Activated gamma-delta T cell (primary cell): ENCODE measurements around the gene ENTPD3.
A peak's percentile ranks its signal among the peaks of the same experiment; 100 is the strongest.

Experiments
- DNase-seq: peaks from one replicate; lab custom pipeline; 2025; lab: John Stamatoyannopoulos, UW
- total RNA-seq, 2 donors: gene quantifications; one replicate each; lab custom pipeline; 2026; lab: John Stamatoyannopoulos, UW

Gene ENTPD3, protein sequence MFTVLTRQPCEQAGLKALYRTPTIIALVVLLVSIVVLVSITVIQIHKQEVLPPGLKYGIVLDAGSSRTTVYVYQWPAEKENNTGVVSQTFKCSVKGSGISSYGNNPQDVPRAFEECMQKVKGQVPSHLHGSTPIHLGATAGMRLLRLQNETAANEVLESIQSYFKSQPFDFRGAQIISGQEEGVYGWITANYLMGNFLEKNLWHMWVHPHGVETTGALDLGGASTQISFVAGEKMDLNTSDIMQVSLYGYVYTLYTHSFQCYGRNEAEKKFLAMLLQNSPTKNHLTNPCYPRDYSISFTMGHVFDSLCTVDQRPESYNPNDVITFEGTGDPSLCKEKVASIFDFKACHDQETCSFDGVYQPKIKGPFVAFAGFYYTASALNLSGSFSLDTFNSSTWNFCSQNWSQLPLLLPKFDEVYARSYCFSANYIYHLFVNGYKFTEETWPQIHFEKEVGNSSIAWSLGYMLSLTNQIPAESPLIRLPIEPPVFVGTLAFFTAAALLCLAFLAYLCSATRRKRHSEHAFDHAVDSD
- 0.05 to 0.17 reads per million in 2 donors for total RNA-seq

- peak; percentile 15 for DNase-seq
Observed at GRCh38 chr3:40387001-40387894, at the start of gene ENTPD3. Gene ENTPD3, plus strand, starts transcription at chr3:40387184. Its CDS starts 874 bp downstream, at chr3:40388058.

DNA sequence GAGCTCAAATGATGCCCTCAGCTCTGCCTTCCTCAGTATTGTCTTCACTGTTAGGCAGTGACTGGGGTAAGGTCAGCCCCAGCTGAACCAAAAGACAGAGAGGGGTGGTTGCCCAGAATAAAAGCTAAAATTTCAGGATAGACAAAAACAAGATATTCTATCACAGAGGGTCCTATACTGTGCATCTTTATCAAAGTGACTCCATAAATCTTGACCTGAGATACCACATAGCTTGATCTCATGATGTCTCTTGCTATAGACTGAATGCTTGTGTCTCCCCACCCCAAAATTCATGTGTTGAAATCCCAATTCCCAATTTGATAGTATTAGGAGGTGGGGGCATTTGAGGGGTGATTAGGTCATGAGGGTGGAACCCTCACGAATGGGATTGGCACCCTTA lies 47.1 kb upstream of the ENTPD3 start:
- DNase-seq, result no peak

DNA sequence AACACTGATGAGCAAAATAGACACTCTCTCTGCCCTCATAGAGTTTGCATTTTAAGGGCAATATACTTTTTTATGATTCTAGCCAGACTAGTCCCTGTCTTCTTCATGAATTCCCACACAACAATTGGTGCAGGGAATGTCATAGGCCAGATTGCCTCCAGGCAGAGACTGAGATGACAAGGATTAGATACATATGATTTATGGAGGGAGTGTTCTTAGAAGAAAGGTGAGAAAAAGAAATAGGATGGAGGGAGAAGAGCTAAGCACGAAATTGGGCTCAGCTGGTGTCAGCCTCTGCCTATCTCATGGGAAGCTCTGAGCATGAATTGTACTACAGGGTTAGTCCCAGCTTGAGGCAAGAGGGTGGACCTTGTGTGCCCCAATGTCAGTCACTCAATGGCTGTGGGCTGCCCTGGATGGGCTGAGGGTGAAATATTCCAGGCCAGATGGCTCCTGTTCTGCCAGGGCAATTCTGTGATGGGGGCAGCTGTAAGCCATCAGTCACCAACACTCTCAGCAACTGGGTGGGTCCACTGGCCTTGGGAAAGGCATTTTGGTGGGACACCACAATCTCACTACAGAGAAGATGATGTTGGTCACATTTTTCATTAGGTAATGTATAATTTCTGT lies 46.3 kb upstream of the ENTPD3 start:
- DNase-seq, result no peak

DNA sequence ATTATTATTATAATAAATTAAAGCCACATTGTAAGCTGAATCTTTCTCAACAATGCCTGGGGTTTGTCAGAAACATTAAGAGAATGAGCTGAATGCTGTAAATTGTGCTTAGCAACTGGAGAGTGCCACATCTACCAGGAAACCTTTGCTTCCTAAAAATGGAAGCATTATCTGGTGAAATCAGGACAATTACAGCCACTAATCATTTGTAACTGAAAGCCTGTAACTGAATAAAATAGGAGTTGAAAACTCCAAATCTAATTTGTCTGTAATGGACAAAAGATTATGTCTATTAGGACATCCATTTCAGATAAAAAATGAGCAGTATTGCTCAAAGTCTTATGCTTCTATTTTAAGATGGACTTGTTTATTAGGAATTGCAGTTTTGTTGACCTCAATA lies 45.3 kb upstream of the ENTPD3 start:
- no peak for DNase-seq

DNA sequence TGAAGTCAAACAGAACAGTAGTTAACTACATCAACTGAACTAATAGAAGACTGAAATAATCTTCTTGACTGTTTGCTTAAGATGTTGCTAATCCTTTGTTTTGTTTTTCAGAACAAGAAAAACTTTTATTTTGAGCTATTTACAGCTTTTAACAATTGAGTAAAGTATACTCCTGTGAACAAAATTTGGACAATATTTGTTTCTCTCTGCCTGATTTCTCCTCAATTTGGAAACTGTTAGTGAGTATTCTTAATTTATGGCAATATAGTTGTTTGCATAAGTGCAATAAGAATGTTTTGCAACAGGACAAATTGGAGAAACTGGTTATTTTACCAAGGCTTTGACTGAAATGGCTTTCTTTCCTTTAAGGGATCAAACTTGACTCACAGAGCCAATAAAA lies 36.5 kb upstream of the ENTPD3 start:
- DNase-seq, result no peak

DNA sequence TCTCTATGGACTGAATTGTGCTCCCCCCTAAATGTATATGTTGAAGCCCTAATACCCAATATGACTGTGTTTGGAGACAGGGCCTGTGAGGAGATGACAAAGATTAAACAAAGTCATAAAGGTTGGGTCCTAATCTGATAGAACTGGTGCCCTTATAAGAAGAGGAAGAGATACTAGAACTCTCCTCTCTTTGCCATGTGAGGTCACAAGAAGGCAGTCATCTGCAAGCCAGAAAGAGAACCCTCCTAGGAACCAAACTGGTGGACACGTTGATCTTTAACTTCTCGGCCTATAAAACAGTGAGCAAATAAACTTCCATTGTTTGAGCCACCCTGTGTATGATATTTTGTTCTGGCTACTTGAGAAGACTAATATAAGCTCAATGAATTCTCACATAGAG lies 31.6 kb upstream of the ENTPD3 start:
- no peak for DNase-seq

- no peak for DNase-seq
Observed at GRCh38 chr3:40358454-40358853, 28.5 kb upstream of the ENTPD3 start.

- no peak for DNase-seq
Observed at GRCh38 chr3:40363674-40364073, 23.3 kb upstream of the ENTPD3 start.

- DNase-seq, result no peak
Observed at GRCh38 chr3:40366203-40367162, 20.5 kb upstream of the ENTPD3 start.

DNA sequence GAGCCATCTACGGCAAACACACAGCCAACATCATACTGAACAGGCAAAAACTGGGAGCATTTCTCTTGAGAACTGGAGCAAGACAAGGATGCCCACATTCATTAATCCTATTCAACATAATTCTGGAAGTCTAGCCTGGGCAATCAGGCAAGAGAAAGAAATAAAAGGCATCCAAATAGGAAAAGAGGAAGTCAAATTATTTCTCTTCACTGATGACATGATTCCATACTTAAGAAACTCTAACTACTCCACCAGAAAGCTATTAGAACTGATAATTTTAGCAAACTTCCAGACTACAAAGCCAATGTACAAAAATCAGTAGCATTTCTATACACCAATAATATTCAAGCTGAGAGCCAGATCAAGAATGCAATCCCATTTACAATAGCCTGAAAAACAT lies 17.3 kb upstream of the ENTPD3 start:
- DNase-seq, result no peak

DNA sequence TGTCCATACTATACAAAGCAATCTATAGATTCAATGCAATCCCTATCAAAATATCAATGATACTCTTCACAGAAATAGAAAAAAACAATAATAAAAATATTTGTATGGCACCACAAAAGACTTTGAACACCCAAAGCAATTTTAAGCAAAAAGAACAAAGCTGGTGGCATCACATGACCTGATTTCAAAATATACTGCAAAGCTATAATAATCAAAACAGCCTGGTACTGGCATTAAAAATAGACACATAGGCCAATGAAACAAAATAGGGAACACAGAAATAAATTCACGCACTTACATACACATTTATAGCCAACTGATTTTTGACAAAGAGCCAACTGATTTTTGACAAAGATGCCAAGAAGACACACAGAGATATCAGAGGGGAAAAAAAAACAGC lies 9.2 kb upstream of the ENTPD3 start:
- DNase-seq, result no peak

DNA sequence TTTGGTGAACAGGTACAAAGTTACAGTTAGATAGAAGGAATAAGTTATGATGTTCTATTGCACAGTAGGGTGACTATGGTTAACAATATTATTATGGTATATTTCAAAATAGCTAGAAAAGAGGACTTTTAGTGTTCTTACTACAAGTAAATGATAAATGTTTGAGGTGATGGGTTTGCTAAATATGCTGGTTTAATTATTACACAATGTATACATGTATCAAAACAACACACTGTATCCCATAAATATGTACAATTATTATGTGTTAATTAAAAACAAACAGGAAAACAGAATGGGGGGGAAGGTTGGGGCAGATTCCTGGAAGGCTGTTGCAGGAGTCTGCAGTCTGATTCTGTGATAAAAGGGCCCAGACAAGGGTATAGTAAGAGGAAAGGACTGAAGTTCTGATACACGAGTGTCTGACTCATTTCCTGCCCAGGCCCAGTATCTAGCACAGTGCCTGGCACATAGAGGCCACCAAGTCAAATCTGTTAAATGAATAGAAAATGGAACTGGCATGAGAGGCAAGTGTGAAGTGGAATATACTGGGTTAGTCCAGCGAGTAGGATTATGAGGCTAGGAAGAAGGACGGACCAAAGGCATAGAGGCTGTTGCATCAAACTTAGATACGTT lies 7.2 kb upstream of the ENTPD3 start:
- no peak for DNase-seq

DNA sequence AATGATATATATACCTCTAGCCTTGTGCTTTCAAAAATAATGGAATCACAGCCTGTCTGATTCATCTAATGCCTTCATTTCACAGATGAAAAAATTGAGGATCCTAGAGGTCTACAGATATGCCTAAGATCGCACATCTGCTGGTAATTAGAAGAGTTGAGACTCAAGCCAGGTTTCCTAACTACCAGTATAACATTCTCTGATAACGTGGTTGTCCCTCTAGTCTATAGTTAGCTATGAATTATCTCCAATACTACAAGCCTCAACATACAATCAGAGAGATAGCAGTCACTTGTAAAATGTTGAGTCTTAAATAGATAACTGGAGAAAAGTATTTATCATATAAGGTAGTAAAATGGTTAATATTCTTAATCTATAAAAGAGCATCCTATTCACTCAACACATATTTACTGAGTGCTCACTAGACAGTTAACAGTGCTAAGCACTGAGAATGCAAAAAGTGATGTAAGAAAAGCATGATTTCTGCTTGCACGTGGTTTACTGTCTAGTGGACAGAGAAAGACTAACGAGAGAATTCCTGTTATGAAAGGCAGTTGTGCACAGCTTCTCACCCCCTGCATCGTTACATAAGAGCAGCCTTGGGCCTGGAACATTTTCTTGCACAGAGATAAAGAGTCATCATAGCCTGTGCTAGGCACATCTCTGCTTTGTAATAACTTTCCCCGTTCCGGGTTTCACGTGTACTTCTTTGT lies 4.9 kb upstream of the ENTPD3 start:
- no peak for DNase-seq

- no peak for DNase-seq
Observed at GRCh38 chr3:40382617-40382979, 4.4 kb upstream of the ENTPD3 start.

- no peak for DNase-seq
Observed at GRCh38 chr3:40386213-40386612, 771 bp upstream of the ENTPD3 start.

DNA sequence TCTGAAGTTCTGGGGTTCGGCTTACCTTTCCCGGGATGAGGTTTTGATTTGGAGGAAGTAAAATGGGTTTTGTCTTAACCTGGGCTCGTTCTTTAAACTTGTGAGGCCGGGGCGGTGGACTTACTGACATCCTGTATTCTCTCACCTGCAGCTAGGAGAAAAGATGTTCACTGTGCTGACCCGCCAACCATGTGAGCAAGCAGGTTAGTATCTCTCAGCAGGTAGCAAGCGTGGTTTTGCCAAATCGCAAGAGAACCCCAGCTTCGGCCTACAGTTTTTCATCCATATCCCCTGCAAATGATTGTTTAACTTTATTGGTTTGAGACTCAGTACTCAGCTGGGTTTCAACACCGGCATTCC lies 891 bp downstream of the ENTPD3 start:
- no peak for DNase-seq

GRCh38 chr3:40396406-40396805 lies 9.4 kb downstream of the ENTPD3 start:
- DNase-seq, result no peak

- no peak for DNase-seq
Observed at GRCh38 chr3:40397129-40397528, 10.1 kb downstream of the ENTPD3 start.

DNA sequence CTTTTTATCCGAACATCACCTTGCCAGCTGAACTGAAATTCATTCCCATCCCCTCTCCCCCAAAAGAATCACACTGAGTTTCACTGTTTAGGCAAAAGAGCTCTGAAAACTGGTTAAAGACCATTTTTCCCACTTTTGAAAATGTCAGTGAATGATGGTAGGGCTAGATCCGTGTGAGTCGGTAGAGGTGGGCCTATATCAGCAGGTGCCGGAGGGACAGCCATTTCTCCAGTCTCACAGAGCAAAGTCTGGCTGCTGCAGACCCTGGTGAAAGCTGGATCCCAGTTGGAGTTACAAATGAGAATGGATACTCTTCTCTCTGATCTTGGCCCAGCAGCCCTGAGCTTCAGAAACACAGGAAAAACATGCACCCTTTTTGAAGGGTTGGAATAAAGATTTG lies 10.9 kb downstream of the ENTPD3 start:
- no peak for DNase-seq

GRCh38 chr3:40398346-40398745 lies 11.4 kb downstream of the ENTPD3 start:
- DNase-seq, result no peak
